GM03348 (cell line): ENCODE results near the gene RBM47.

Source experiments
- DNase-seq: peaks from one replicate; pipeline ENCODE4 v3.0.0; 2012; ENCODE audit warnings: low spot score

The RBM47 gene

DNA sequence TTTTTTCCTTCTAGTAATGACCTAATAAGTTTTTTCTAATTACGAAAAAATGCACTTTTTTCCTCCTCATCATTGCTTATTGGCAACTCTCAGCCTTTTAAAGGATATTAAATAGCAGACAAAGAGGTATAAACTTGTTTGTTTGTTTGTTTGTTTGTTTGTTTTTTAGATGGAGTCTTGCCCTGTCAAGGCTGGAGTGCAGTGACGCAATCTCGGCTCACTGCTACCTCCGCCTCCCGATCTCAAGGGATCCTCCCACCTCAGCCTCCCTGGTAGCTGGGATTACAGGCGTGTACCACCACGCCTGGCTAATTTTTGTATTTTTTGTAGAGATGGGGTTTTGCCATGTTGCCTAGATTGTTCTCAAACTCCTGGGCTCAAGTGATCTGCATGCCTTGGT lies 6.0 kb downstream of the RBM47 start:
- DNase-seq, result no peak

DNA sequence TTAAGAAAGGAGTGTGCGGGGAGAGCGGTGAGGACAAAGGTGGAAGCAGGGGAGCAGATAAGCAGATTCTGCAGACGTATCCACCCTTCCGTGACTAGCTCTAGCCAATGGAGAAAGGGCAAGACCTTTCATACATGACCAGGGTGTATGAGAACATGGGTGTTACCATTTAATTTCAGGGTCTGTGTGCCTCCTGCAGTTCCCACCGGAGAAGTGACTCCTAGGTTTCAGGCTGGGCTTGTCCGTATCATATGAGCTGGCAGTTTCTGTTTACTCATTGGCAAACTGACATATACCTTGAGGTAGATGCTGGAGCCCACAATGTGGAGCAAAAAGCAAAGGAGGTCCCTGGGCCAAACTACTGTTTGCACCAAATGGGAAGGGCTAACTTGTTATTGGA lies 6.8 kb downstream of the RBM47 start:
- no peak for DNase-seq

DNA sequence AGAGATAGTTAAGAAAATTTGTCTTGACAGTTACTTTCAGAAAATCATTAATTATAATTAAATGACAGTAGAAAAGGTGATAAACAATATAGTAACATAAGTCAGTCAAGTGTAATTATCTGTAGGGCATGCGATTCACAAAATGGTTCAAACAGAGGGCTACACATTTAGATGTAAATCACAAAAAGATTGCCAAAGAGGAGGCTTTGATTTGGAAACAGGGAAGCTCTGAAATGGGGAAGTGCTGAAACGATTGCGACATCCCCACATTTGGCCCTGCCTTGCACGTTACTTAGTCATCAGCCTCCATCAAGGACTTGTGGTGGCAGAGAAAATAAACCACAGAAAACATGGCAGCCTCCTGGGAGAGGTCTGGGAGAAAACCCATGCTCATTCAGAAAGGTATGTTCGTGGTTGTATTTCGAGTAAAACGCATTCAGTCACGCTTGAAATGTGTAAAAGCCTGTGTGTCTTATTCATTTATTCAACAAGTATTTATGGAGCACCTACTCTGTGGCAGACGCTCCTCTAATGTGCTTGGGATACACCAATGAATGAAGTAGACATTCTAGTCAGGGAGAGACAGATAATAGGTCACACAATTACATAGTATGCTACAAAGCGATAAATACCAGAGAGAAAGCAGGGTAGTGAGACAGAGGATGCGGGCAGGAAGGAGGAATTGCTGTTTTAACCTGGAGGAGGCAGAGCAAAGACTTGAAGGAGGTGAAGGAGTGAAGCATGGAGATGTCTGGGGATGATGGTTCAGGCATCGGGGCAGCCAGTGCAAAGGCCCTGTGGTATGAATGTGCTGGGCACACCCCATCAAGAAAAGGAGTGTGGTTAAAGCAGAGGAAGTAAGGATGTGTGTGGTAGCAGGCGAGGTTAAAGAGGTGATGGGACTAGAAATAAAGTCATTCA lies 7.8 kb downstream of the RBM47 start:
- DNase-seq, result peak; percentile 88

DNA sequence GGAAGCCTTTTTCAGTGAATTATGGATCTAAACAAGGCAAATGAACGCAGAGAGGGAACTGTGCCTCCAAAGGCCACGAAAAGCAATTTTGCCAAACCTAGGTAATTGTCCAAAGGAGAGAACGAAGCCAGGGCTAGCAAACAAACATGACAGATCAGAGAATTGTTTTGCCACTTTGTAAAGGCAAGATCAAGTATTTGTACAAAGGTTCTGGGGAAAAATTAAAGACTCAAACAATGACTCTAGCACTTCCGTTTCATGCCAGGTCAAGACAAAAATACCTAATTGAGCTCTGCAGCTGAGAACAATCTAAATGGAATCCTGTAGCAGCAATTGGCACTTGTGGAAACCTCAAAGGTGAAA lies 8.5 kb downstream of the RBM47 start:
- no peak for DNase-seq

DNA sequence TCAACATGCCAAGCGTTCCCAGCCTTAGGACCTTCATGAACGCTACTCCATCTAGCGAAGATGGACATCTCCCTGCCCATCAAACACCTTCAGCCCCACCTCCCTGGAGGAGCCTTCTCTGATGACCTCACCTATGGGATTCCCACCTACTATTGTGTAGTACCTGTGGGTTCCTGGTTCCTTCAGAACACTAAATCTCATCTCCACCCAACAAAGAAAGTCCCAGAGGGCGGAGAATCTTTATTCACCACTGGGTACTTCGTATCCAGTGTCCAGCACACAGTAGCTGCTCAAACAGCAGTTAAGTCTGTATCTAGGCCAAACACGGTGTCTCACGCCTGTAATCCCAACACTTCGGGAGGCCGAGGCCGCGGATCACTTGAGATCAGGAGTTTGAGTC lies 10.1 kb downstream of the RBM47 start:
- no peak for DNase-seq

DNA sequence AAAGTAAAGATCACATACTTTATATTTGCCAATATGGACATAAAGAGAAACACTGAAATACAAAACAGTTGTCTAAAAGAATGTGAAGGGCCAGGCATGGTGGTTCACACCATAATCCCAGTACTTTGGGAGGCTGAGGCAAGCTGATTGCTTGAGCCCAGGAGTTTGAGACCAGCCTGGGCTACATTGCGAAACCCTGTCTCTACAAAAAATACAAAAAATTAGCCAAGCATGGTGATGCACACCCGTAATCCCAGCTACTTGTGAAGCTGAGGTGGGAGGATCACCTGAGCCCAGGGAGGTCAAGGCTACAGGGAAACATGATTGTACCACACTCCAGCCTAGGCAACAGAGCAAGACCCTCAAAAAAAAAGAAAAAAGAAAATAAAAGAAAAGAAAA lies 11.8 kb downstream of the RBM47 start:
- no peak for DNase-seq

DNA sequence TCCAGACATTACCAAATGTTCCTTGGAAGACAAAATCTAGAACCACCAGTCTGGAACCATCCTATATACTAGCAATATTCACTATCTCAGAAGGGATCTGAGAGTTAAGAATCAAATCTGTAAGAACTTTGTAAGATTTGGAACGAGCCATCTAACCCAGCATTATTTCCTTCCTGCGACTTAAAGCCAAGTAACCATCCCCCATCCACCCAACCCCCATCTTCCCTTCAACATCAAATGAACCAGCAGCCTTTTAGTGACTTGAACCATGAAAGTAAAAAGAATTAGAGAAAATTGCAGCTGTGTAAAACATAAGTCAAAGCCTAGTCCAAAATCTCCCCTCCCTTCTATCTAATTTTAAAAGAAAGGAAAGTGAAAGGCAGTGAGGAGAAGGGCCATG lies 15.6 kb downstream of the RBM47 start:
- DNase-seq, result no peak

DNA sequence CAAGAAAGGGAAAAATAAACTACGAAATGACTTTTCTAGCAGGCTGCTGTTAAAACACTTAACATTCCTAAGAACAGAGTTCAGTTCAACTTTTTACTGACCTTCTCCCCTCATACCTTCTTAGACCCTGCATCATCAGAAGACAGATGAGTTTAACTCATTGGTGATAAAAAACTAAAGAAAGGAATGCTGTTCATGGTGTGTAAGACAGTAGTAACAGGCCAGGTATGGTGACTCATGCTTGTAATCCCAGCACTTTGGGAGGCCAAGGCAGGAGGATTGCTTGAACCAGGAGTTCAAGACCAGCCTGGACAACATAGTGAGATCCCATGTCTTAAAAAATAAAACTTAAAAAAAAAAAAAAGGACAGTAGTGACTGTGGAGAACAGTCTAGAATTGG lies 16.2 kb downstream of the RBM47 start:
- no peak for DNase-seq

DNA sequence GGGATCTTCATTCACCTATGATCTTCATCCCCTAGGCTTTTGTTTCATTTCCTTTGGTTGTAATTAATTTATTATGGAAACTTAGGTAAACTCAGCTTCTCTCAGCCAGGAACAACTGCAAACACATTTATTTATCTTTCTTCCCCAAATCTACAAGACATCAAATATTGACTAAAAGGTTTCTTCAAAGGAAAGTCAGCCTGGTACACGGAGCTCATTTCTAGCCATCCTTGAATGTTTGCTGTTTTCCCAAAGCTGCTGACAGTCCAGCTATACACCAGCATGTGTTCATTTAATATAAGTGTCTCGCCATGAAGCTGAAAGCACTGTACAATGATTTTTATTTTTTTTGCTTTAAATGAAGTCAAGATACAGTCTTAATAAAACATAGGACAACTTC lies 16.8 kb downstream of the RBM47 start:
- DNase-seq, result no peak

DNA sequence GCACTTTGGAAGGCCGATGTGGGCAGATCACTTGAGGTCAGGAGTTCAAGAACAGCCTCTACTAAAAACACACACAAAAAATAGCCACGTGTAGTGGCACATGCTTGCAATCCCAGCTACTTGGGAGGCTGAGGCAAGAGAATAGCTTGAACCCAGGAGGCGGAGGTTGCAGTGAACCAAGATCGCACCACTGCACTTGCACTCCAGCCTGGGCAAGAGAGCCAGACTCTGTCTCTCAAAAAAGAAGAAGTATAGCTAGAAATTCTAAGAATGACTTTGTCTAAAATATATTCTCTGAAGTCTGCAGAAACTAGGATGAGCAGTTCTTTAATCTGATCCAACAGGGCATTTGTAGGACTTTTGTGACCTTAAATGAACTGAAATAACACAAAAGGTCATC lies 17.4 kb downstream of the RBM47 start:
- no peak for DNase-seq

DNA sequence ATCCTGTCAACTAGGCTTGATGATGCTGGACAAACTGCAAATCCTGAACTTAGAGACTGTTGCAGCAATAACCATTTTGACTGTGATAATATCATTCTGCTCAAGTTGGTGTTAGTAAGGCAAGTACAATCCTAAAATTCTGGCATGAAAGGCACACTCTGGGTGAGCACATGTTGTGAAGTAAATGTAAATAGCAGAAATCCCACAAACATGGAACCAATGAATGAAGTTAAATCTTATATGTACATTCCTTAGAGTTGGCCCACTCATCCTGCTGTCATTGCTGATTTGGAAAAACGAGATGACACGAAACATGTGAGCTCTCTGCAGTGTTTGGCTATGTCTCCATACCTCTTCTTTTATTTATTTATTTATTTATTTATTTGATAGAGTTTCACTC lies 21.0 kb downstream of the RBM47 start:
- no peak for DNase-seq

DNA sequence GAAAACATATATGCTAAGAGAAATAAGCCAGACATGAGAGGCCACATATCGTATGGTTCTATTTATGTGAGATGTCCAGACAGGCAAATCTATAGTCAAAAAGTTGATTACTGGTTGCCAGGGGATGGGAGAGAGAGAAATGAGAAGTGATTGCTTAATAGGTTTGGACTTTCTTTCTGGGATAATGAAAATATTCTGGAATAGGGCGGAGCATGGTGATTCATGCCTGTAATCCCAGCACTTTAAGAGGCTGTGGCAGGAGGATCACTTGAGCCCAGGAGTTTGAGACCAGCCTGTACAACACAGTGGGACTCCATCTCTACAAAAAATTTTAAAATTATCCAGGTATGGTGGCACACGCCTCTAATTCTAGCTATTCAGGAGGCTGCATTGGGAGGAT lies 22.4 kb downstream of the RBM47 start:
- no peak for DNase-seq

DNA sequence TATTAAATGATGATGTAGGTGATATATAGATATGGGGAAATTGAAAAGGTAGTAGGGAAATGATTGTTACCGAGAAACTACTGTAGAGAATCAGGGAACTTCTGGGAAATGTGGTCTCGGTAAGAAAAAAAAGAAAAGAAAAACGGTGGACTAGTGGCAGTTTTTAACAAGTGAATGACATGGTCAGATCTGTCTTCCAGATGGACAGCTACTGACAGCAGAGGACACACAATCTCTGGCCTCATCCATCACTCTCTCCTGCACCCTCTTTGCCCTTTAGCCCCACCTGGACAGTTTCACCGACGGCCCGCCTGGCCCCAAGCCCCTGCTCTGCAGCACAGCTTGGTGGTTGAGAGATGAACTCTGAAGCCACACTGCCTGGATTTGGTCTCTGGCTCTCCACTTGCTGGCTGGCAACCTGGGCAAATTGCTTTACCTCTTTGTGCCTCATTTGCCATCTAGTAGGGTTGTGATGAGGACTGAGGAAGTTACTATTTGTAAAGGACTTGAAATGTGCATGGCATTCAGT lies 23.4 kb downstream of the RBM47 start:
- no peak for DNase-seq

DNA sequence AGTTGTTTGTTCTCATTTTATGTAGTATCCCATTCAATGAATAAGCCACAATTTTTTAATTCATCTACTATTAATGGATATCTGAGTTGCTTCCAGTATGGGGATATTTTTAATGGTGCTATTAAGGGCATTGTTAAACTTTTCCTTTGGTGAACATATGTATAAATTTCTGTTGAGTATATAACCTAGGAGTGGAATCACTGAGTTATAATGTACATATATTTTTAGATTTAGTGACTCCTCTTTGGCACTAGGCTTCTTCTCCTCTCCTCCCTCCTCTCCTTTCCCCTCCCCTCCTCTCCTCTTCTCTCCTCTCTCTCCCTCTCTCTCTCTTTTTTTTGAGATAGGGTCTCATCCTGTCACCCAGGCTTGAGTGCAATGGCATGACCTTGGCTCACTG lies 26.4 kb downstream of the RBM47 start:
- no peak for DNase-seq

DNA sequence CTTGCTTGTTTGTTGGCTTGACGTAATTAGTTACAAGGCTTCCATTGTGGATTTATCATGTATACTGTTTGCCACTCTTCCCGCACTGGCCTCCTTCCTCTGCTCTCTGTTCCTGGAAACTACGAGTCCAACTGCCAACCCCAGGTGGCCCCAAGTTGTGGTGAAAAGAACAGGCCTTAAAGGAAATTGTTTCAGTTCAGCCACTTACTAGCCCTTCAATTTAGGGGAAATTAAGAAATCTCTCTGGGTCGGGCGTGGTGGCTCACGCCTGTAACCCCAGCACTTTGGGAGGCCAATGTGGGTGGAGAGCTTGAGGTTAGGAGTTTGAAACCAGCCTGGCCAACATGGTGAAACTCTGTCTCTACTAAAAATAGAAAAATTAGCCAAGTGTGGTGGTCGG lies 28.0 kb downstream of the RBM47 start:
- DNase-seq, result no peak

DNA sequence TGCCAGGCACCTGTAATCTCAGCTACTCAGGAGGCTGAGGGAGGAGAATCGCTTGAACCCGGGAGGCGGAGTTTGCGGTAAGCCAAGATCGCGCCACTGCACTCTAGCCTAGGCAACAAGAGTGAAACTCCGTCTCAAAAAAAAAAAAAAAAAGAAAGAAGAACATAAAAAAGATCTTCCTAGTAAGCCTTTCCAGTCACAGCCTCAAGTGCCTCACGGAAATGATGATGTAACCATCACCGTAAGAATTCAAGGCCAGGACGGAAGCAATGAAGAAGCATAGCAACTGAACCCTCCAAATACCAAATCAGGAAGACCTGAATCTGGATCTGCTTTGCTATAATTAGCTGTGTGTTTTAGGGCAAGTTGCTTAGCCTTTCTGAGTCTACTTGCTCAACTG lies 28.8 kb downstream of the RBM47 start:
- DNase-seq, result no peak

DNA sequence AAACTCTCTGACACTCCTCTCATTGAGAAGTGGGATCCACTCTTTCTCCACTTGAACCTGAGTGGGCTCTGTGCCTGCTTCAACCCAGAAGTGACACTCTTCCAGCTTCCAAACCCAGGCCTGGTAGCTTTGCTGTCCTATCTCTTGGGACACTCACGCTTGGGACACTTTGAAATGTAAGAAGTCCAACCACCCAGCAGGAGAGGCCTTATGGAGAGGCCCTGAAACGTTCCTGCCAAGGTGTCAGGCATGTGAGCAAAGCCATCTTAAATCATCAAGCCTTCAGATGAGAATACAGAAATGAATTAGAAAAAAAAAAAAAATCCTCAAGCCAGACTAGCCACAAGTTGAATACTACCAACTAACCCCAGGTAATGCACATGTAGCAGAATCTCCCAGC lies 30.2 kb downstream of the RBM47 start:
- DNase-seq, result no peak

DNA sequence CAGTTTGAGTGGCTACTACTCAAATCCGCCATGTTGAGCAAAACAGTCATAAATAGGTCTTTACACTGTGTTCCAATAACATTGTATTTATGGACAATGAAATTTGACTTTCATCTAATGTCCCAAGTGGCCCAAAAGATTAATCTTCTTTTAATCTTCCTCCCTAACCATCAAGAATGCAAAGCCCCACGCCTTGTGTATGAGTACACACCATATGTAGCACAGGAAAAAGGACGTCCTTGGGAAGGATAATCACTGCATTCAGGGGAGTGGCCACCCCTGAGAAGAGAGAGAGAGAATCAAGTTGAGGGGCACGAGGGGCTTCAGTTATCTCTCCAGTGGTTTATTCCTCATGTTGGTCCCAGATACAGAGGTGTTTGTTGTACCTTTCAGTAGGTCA lies 33.1 kb downstream of the RBM47 start:
- no peak for DNase-seq

DNA sequence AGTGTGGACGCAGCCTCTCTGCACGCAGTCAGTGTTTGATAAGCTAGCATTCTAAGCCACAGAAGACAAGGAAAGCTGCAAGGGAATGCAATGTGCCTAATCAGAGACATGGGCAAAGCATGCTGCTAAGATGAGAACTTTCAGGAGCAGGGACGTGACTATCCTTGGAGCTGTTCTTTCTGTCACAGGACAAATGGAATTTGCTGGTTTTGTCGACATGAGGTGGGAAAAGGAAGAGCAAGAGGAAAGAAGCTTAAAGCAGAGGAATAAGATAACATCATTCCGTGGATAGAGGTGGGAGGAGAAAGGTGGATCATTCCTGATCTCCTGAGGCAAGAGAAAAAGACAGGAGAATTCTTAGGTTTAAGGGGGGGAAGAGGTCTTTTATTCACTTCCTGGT lies 33.7 kb downstream of the RBM47 start:
- no peak for DNase-seq

DNA sequence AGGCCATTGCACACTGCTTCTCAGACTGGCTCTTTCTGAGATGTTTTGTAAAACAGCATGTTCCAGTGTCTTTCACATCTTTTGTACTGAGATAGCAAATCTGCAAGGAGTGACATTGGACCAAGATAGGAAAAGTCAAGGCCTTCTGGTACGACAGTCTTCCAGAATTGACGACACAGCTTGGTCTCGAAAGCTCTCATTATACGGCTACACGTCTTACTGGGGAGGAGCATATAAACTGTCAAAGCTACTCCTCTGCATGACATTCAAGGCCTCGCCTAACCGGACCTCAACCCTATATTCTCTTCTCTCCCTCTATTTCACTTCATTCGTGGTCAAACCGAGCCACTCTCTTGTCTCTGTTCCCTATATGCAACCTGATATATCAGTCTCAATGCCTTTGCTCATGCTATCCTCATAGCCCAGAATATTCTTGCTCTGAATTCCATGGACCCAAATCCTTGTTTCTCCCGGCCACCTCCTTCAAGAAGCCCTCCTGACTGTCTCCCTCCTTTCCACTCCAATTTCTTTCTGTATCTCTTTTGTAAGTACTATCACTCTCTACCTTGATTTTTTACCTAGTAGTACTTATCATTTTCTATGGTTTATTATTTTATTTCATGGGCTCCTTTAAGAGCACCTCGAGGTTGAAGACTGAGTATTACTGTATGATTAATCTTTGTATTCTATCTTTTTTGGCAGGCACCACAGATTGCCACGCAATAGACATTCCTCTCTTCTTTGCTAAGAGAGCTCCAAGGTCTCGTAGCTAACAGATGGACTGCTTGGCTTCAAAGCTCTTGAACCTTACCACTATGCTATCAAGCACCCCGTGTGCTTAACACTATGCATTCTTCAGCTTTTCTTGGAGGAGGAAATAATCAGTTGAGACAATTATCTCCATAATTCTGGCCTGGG lies 35.1 kb downstream of the RBM47 start:
- DNase-seq, result peak; percentile 85

DNA sequence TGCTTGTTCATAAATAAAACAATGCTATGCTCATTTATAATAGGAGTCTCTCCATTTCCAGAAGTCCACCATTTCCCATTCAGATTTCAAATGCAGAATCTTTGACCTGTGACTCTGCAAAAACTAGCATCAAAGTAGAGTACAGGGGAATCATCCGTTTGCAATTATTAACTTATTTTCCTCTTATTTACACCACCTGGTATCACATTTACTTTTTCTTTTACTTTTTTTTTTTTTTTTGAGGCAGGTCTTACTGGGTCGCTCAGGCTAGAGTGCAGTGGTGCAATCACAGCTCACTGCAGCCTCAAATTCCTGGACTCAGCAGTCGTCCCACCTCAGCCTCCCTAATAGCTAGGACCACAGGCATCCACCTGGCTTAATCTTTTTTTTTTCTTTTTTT lies 37.6 kb downstream of the RBM47 start:
- DNase-seq, result no peak

DNA sequence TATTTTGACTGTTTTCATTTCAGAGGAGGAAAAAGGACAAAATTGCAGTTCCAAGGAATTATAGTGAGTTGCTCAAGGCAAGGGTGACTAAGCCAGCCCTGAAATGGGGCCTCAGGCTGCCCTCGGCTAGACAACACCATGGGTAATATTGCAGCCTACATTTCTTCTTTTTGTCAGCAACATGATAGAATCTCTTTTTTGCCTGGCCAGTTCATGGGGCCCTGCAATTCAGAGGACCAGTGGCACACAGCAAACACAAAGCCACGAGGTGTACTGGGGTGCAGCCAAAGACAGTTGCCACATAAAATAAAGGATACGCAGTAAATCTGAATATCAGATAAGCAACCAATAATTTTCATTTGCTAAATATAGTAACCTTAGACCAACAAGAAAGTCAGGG lies 41.8 kb downstream of the RBM47 start:
- peak; percentile 78 for DNase-seq

DNA sequence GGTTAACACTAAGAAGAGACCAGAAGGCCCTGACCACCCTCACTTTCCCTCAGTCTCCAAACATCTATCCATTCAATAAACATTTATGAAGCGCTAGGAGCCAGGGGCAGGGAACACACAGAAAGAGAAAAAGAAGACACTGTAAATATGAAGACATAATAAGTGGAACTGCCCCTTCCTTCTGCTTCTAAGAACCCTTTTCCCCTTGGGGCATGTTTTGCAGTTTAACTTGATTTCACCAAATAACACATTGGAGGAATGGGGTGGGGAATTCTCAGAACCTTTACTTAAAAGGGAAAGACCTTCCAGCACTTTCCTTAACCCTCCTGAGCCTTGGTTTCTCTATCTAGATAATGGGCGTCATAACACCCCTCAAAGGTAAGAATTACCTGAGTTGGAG lies 42.3 kb downstream of the RBM47 start:
- DNase-seq, result no peak
